Ovary (tissue), 9 donors: Measurements from ENCODE around the gene LGI2. TPM values are rescaled to one million over a fixed set of nuclear protein-coding genes. Genes with fewer than 3 reads are reported as not detected.
A peak's percentile ranks its signal among the peaks of the same experiment; 100 is the strongest.

ENCODE experiments used
- DNase-seq, 5 donors: peaks; one replicate each; pipeline ENCODE4 v3.0.0-alpha.2; 2019 to 2020
- H3K27ac ChIP-seq, 2 donors: fragments of 200-600 bp; one replicate each; pipeline versions ENCODE4 v1.5.1 to v1.8.0; 2019 to 2022
- H3K27me3 ChIP-seq: fragments of 200-600 bp; one replicate; pipeline ENCODE4 v1.8.0; 2022
- H3K36me3 ChIP-seq: fragments of 200-600 bp; sonication (generic); one replicate; pipeline ENCODE4 v1.5.1; 2019
- H3K4me1 ChIP-seq: one replicate; pipeline ENCODE4 v1.8.1; 2013; ENCODE audit warnings: mild to moderate bottlenecking, moderate library complexity; ENCODE audit not compliant: insufficient read depth
- H3K4me3 ChIP-seq: fragments of 200-600 bp; sonication (generic); one replicate; pipeline ENCODE4 v1.5.1; 2017
- H3K9me3 ChIP-seq, 2 donors: fragments of 200-600 bp in 1 of 2; sonication (generic) in 1 of 2; one replicate each; pipeline versions ENCODE4 v1.5.1 to v1.8.1; 2013 to 2019; ENCODE audit warnings: mild to moderate bottlenecking in 1 of 2, moderate library complexity in 1 of 2
- EP300 ChIP-seq: sonication (generic); formaldehyde crosslinking; IDR thresholded peaks from one replicate; pipeline ENCODE4 v1.6.1; 2017; ENCODE audit warnings: antibody characterized with exemption
- POLR2A ChIP-seq: fragments of 450-650 bp; IDR thresholded peaks from one replicate; pipeline ENCODE4 v1.6.1; 2017; ENCODE audit warnings: antibody characterized with exemption, mild to moderate bottlenecking, moderate library complexity
- WGBS, 3 donors: extraction: QIAGEN DNeasy Blood & Tissue Kit in 1 of 3; methylation state at CpG; one replicate each; pipeline versions ENCODE4 v1.1.5 to v1.1.7; 2013 to 2017; 5-methylcytosine and 5-hydroxymethylcytosine counted together
- intact Hi-C, 4 donors: fragments of 100-400 bp; cut with DNase I; formaldehyde crosslinking; loops; one replicate each; pipeline versions ENCODE4 v1.11.0 to v1.15.1; 2022 to 2023
- polyA plus RNA-seq, 2 donors: library from polyadenylated mRNA; stranded (reverse); fragments of 200-250 nt in 1 of 2; fragments of 350-450 nt in 1 of 2; fragmentation: Illumina TruSeq in 1 of 2; extraction: RNeasy Lipid Tissue Mini Kit (QIAGEN cat#74804) in 1 of 2; gene quantifications; one replicate each; pipeline ENCODE4 v1.2.3, GENCODE V29; 2013 to 2014
- total RNA-seq, 7 donors: library from RNA; depleted of rRNA in 2 of 7; stranded (reverse); fragments of >200 nt in 2 of 7; fragmentation: NEBNext Ultra II Directional in 3 of 7; extraction: Animal tissue kit (Norgen Biotek cat#: 25700) in 3 of 7; gene quantifications; one replicate each; pipeline versions ENCODE4 v1.1.0 to v1.2.4, GENCODE V29; 2016 to 2023
- TF ChIP-seq, protein P1 (sequence below), 3 donors: fragments of 450-650 bp in 2 of 3; fragments of 200-600 bp in 1 of 3; IDR thresholded peaks; one replicate each; pipeline versions ENCODE4 v1.5.1 to v1.8.0; 2016 to 2022; ENCODE audit warnings: antibody characterized with exemption in 3 of 3, mild to moderate bottlenecking in 1 of 3
- donor health status: DM: no; HTN: no; CAD: no; lungs with moderate emphysema.
- donor health status: DM: no; HTN: no; CAD: no.
- donor health status: Bipolar disorder and iron deficiency.
- donor health status: DM: yes; HTN: yes; CAD: no.
- donor health status: DM: no; HTN: no; CAD: no.
- donor health status: DM: yes; HTN: yes; CAD: no.

The LGI2 gene
- total and polyA plus RNA-seq, 9 donors = 0.36 to 19.8 (median 1.9) TPM

DNA sequence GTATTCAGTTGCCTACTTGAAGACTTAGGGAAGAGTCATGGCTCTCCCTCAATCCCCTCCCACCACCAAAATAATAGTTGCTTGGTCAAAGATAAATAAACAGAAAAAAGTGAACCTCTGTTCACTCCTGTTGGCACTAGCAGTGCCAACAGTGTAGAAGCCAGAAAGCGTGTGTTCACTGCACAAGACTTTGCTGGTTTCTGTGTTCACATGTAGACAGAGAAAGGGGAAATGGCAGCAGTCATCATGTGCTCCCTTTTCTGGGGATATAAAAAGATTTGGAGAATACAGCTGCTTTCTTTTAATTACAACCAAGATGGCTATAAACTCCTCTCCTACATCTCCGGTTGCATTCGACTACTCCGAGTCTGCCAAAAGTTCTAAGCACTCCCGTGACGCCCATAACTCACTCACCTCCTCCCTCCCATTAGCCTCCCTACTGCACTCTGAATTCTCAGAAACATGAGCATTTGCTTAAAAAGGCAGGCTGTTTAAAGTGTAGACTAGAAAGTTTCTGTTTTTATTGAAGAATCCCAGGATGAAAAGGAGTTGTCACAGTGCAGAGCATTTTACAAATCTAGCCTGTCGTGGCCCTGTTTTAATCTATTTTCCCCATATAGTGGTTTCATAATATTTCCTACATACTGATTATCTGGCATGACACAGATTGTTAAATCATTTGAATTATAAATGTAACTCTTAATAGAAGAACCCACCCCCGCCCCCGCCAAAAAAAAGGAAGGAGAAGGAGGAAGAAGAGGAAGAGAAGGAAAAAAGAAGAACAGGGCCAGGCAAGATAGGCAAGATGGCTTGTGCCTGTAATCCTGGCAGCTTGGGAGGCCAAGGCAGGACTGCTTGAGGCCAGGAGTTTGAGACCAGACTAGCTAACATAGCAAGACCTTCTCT is 16.7 kb downstream of the LGI2 start:
- TF ChIP-seq, protein P1, sequence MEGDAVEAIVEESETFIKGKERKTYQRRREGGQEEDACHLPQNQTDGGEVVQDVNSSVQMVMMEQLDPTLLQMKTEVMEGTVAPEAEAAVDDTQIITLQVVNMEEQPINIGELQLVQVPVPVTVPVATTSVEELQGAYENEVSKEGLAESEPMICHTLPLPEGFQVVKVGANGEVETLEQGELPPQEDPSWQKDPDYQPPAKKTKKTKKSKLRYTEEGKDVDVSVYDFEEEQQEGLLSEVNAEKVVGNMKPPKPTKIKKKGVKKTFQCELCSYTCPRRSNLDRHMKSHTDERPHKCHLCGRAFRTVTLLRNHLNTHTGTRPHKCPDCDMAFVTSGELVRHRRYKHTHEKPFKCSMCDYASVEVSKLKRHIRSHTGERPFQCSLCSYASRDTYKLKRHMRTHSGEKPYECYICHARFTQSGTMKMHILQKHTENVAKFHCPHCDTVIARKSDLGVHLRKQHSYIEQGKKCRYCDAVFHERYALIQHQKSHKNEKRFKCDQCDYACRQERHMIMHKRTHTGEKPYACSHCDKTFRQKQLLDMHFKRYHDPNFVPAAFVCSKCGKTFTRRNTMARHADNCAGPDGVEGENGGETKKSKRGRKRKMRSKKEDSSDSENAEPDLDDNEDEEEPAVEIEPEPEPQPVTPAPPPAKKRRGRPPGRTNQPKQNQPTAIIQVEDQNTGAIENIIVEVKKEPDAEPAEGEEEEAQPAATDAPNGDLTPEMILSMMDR (IDR thresholded peaks at IDR 0.05) = no peak
- TF ChIP-seq POLR2A (no peak), EP300 (no peak)
- H3K4me3 ChIP-seq = no peak overlapping the region
- intact Hi-C loops = no loop called here
- no peaks in the 10 kb centered on the region for H3K36me3 ChIP-seq
- H3K4me1 ChIP-seq = no peaks in the 10 kb centered on the region
- WGBS, 3 donors = 17 to 29% (median 24%) methylated on average over 9 of the region's 9 CpGs
- no peaks in the 10 kb centered on the region for H3K9me3 ChIP-seq
- DNase-seq = peak in 1 of 5 donors; percentile 30
- no peaks in the 10 kb centered on the region for H3K27me3 ChIP-seq
- peak overlapping the region in 1 of 2 donors; percentile 4 for H3K27ac ChIP-seq

DNA sequence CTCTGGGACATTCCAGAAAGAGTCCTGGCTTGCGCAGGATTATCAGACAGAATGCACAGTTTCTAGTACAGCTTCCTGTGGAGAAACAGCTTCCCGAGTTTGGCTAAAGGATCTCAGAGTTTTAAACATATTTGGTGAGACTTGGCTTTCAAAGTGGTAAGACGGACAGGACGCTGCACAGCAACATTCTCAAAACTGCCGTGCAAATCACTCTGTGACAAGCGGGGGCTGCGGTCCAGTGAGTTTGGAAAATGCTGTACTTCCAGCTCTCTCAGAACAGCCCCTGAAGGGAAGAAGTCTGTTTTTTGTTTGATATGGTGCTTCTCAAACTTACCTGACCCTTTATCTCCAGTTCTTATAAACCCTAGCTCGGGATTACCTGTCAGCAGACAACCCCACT is 18.1 kb downstream of the LGI2 start:
- Histone ChIP-seq H3K4me3 (no peak overlapping the region), H3K27me3 (no peaks in the 10 kb centered on the region), H3K27ac (no peak overlapping the region), H3K36me3 (no peaks in the 10 kb centered on the region), H3K4me1 (no peaks in the 10 kb centered on the region), H3K9me3 (no peaks in the 10 kb centered on the region)
- DNase-seq = no peak
- intact Hi-C loops = no loop called here
- 87 to 88% (median 87%) methylated on average over 8 of the region's 8 CpGs for WGBS, 3 donors
- no peak for TF ChIP-seq EP300
- no peak for TF ChIP-seq POLR2A
- TF ChIP-seq, protein P1 (IDR thresholded peaks at IDR 0.05) = no peak

DNA sequence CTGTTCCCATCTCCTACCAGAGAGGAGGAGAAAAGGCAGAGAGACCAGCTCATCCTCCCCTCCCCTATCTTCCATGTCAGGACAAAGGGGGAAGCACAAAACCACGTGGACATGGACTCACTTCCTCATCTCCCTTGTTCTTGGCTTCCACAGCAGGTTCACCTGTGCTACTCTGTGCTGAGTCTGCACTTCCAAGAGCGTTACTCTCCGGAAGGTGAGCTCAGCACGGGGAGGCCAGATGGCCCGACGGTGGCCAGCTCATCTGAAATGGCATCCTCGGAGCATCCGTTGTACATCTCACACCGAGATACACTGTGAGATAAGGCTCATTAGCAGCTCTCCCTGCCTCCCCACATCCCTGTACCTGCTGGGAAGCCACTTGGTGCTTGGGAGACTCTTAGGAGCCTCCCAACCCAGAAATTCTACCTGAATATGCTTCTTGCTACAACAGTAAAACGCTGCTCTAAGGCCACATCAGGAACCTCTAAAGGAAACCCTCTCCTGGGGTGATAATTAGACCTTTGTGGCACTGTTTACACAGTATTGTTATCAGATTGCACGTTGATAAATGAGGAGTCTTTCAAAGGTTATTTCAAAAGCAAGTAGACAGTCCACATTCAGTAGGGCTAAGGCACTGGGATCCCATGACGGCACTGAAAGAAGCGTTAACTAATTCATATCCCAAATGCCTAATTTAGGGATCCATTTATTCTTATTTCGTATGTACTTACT is 19.4 kb downstream of the LGI2 start:
- TF ChIP-seq, protein P1 (IDR thresholded peaks at IDR 0.05) = no peak
- TF ChIP-seq EP300 = no peak
- TF ChIP-seq POLR2A = no peak
- no peak overlapping the region for H3K4me3 ChIP-seq
- no peaks in the 10 kb centered on the region for H3K27me3 ChIP-seq
- no peaks in the 10 kb centered on the region for H3K36me3 ChIP-seq
- DNase-seq = no peak
- H3K9me3 ChIP-seq = no peaks in the 10 kb centered on the region
- no peaks in the 10 kb centered on the region for H3K4me1 ChIP-seq
- 79 to 90% (median 87%) methylated on average over 14 of the region's 14 CpGs for whole genome bisulfite sequencing, 3 donors
- intact Hi-C loops = no loop called here
- no peak overlapping the region for H3K27ac ChIP-seq

DNA sequence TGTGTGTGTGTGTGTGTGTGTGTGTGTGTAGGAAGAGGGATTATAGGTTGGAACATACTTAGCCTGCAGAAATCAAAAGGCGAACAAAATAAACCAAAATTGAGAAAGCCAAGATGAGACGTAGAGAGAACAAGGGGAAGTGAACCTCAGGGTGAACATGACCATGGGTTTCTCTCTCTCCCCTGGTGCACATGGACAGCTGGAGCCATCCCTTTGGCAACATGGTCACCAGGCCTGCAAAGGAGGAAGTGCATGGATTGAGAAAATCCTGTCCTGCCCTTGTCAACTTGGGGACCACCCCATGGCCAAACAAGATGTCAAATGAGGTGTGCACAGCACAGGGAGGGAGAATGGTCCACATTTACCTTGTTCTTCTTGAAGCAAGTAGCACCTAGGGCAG is 23.1 kb downstream of the LGI2 start:
- H3K27me3 ChIP-seq = no peaks in the 10 kb centered on the region
- no peaks in the 10 kb centered on the region for H3K4me1 ChIP-seq
- TF ChIP-seq, protein P1 (IDR thresholded peaks at IDR 0.05) = no peak
- TF ChIP-seq POLR2A (no peak), EP300 (no peak)
- no peak overlapping the region for H3K4me3 ChIP-seq
- no peaks in the 10 kb centered on the region for H3K9me3 ChIP-seq
- no peak overlapping the region for H3K27ac ChIP-seq
- intact Hi-C loops = no loop called here
- no peak for DNase-seq
- 87 to 92% (median 88%) methylated on average over 2 of the region's 2 CpGs for WGBS, 3 donors
- H3K36me3 ChIP-seq = no peaks in the 10 kb centered on the region
